ENCODE measurements around the gene INTS11. TPM values are rescaled to one million over a fixed set of nuclear protein-coding genes. Genes with fewer than 3 reads are reported as not detected.

Gene INTS11
- total and polyA plus RNA-seq, 7 experiments from 2014 or later, result 62.8 to 187 (median 134) TPM

DNA sequence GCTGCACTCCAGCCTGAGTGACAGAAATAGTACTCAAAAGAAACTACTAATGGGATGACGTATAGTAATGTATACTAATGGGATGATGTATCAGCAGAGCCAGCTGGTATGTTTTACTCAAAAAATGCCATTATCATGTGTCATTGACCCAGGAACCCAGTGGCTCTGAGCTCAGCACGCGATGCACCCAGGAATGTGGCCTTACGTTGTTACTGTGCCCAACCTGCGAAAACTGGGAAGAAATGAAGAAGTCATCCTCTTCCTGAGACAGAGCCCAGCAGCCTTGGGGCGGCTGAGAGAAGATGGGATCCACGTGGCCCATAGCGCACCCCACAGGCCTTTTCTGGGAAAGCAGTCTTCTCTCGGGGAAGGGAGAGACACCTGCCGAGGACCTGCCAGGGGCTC lies 59.6 kb downstream of the INTS11 start:
- Histone ChIP-seq H3K27me3 (ENCODE audit: control insufficient read depth in 2 of 2, insufficient read depth in 2 of 2, low read length in 2 of 2) (no peaks in the 10 kb centered on the region), H3K36me3 (ENCODE audit: control insufficient read depth in 2 of 3, insufficient read depth in 3 of 3, low read length in 3 of 3) (peaks cover 0 to 67% (median 10%) of the 10 kb centered on the region in 3 experiments), H3K27ac (ENCODE audit: low read depth, low read length) (no peak overlapping the region), H3K4me3 (ENCODE audit: low read length) (no peak overlapping the region), H3K4me1 (ENCODE audit: control insufficient read depth in 2 of 2, insufficient read depth in 2 of 2, low read length in 2 of 2) (peaks cover 0 to 2% of the 10 kb centered on the region in 2 donors), H3K9me3 (ENCODE audit: control insufficient read depth in 2 of 3, low read length in 3 of 3) (no peaks in the 10 kb centered on the region)
- DNase-seq, result peak in 1 of 9 donors; percentile 18
- H3K9me3 Mint-ChIP-seq, result peaks cover 0 to 2% (median 0%) of the 10 kb centered on the region in 11 donors
- H3K27me3 Mint-ChIP-seq, result no peaks in the 10 kb centered on the region
- peak; percentile 31 for ATAC-seq
- peak overlapping the region in 1 of 9 donors; percentile 46 for H3K27ac Mint-ChIP-seq
- intact Hi-C loops (cut with micrococcal nuclease), result loop anchor here in 1 of 2 donors (2.0 kb wide), 1 partner anchor 142 kb away; no protein-coding TSS in a partner anchor
- ChIA-PET POLR2A (no interaction called here), CTCF (no interaction called here)
- H3K36me3 Mint-ChIP-seq, result peaks cover 0 to 29% (median 5%) of the 10 kb centered on the region in 5 donors
- H3K4me3 Mint-ChIP-seq, result peak overlapping the region in 1 of 10 donors; percentile 20
- H3K4me1 Mint-ChIP-seq, result peaks cover 10 to 33% (median 21%) of the 10 kb centered on the region in 7 donors

DNA sequence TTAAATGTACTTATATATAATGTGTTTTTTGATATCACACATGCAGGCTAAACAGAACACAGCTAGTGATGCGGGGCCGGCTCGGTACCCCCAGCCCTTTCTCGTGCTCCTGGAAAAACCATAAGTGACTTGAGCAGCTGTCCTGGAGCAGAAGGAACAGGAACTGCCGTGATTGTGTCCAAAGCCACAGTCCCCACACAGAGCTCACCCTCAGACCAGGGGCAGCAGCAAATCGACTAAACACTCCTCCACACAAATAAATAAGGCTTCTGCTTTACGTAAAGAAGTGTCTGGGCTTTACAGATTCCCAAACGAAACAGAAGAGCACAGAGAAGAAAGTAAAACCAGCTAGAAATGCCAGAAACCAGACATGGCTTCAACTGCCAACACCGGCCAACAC lies 60.4 kb downstream of the INTS11 start:
- H3K4me3 ChIP-seq (ENCODE audit: low read length), result no peak overlapping the region
- intact Hi-C loops (cut with micrococcal nuclease), result loop anchor here in 1 of 2 donors (2.0 kb wide), 1 partner anchor 141 kb away; no protein-coding TSS in a partner anchor
- H3K9me3 ChIP-seq (ENCODE audit: control insufficient read depth in 2 of 3, low read length in 3 of 3), result no peaks in the 10 kb centered on the region
- CTCF ChIA-PET, result no interaction called here
- H3K4me1 ChIP-seq (ENCODE audit: control insufficient read depth in 2 of 2, insufficient read depth in 2 of 2, low read length in 2 of 2), result no peaks in the 10 kb centered on the region
- DNase-seq, result no peak
- Mint-ChIP-seq H3K27ac (peak overlapping the region in 1 of 9 donors; percentile 55), H3K4me1 (peaks cover 11 to 30% (median 20%) of the 10 kb centered on the region in 7 donors), H3K36me3 (peaks cover 0 to 29% (median 5%) of the 10 kb centered on the region in 5 donors), H3K4me3 (no peak overlapping the region), H3K27me3 (no peaks in the 10 kb centered on the region), H3K9me3 (peaks cover 0 to 2% (median 0%) of the 10 kb centered on the region in 11 donors)
- H3K27ac ChIP-seq (ENCODE audit: low read depth, low read length), result no peak overlapping the region
- H3K36me3 ChIP-seq (ENCODE audit: control insufficient read depth in 2 of 3, insufficient read depth in 3 of 3, low read length in 3 of 3), result peaks cover 0 to 76% (median 10%) of the 10 kb centered on the region in 3 experiments
- no peak for ATAC-seq
- H3K27me3 ChIP-seq (ENCODE audit: control insufficient read depth in 2 of 2, insufficient read depth in 2 of 2, low read length in 2 of 2), result no peaks in the 10 kb centered on the region
- POLR2A ChIA-PET, result no interaction called here

DNA sequence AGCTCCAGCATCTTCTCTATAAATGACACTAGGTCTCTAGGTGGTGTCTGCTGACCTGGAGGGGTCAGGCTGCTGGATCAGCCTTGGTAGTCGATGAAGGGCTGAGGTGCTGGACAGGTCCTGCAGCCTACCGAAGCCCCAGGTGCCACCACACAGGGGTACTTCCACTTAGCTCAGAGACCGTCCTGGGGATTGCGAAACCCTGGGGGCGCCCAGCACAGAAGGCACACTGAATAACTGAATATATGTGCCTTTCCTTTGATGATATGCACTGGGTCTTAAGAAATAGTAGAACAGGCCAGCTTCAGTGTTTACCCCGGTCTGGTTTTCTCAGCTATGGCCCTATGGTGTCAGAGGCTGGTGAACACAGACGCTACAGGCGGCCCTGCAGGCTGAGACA lies 61.7 kb downstream of the INTS11 start:
- ChIA-PET CTCF (interaction anchor here (2.1 kb wide), 1 partner anchor 141 kb away, joined by 6 read pairs; no protein-coding TSS in a partner anchor), POLR2A (no interaction called here)
- no peak for ATAC-seq
- intact Hi-C loops (cut with micrococcal nuclease), result no loop called here
- Histone ChIP-seq H3K36me3 (ENCODE audit: control insufficient read depth in 2 of 3, insufficient read depth in 3 of 3, low read length in 3 of 3) (peaks cover 0 to 68% (median 10%) of the 10 kb centered on the region in 3 experiments), H3K4me3 (ENCODE audit: low read length) (no peak overlapping the region), H3K27ac (ENCODE audit: low read depth, low read length) (no peak overlapping the region), H3K27me3 (ENCODE audit: control insufficient read depth in 2 of 2, insufficient read depth in 2 of 2, low read length in 2 of 2) (no peaks in the 10 kb centered on the region), H3K4me1 (ENCODE audit: control insufficient read depth in 2 of 2, insufficient read depth in 2 of 2, low read length in 2 of 2) (no peaks in the 10 kb centered on the region), H3K9me3 (ENCODE audit: control insufficient read depth in 2 of 3, low read length in 3 of 3) (no peaks in the 10 kb centered on the region)
- DNase-seq, result no peak
- Mint-ChIP-seq H3K36me3 (peaks cover 0 to 25% (median 5%) of the 10 kb centered on the region in 5 donors), H3K27me3 (no peaks in the 10 kb centered on the region), H3K27ac (peak overlapping the region in 2 of 9 donors; percentile 22 to 55), H3K4me3 (no peak overlapping the region), H3K4me1 (peaks cover 12 to 26% (median 19%) of the 10 kb centered on the region in 7 donors), H3K9me3 (peaks cover 0 to 2% (median 0%) of the 10 kb centered on the region in 11 donors)

DNA sequence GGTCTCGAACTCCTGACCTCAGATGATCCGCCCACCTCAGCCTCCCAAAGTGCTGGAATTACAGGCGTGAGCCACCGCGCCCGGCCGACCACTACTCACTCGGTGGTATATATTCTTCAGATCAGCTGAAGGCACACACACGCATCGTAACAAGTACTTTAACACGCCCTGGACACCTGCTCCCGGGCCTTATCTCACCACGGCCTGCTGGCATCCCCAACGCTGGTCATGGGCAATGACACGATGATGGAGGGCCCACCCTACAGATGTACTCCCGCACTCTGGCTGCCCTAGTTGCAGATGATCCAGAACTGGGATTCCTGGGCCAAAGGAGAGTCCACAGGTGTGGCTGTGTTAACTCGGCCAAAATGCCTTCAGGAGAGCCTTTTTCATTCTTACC lies 62.4 kb downstream of the INTS11 start:
- Mint-ChIP-seq H3K27me3 (no peaks in the 10 kb centered on the region), H3K27ac (peak overlapping the region in 1 of 9 donors; percentile 70), H3K4me1 (peaks cover 15 to 23% (median 19%) of the 10 kb centered on the region in 7 donors), H3K36me3 (peaks cover 0 to 25% (median 5%) of the 10 kb centered on the region in 5 donors), H3K4me3 (peak overlapping the region in 1 of 10 donors; percentile 16), H3K9me3 (peaks cover 0 to 2% (median 0%) of the 10 kb centered on the region in 11 donors)
- intact Hi-C loops (cut with micrococcal nuclease), result no loop called here
- ATAC-seq (no peak), DNase-seq (no peak)
- ChIA-PET POLR2A (no interaction called here), CTCF (interaction anchor here (1.3 to 2.1 kb wide), 2 partner anchors 12 to 140 kb away, joined by 3 to 6 read pairs; partner anchors contain the start of gene UBE2J2)
- Histone ChIP-seq H3K36me3 (ENCODE audit: control insufficient read depth in 2 of 3, insufficient read depth in 3 of 3, low read length in 3 of 3) (peaks cover 0 to 62% (median 10%) of the 10 kb centered on the region in 3 experiments), H3K4me1 (ENCODE audit: control insufficient read depth in 2 of 2, insufficient read depth in 2 of 2, low read length in 2 of 2) (no peaks in the 10 kb centered on the region), H3K9me3 (ENCODE audit: control insufficient read depth in 2 of 3, low read length in 3 of 3) (no peaks in the 10 kb centered on the region), H3K4me3 (ENCODE audit: low read length) (no peak overlapping the region), H3K27ac (ENCODE audit: low read depth, low read length) (no peak overlapping the region), H3K27me3 (ENCODE audit: control insufficient read depth in 2 of 2, insufficient read depth in 2 of 2, low read length in 2 of 2) (no peaks in the 10 kb centered on the region)

Small RNA genes lying within 50 kb of the gene (microRNA-seq; reads per million reads assigned to microRNA genes)
- gene MIR6726 (ENCODE audit: borderline microRNAs expressed) (not detected), gene MIR6727 (ENCODE audit: borderline microRNAs expressed) (not detected), gene MIR6808 (ENCODE audit: borderline microRNAs expressed) (not detected)

Other genes starting within 250 kb of the INTS11 start
- gene C1orf159, start 208.6 kb downstream of the INTS11 start, total RNA-seq, result 10 to 100 TPM; 17.6 to 21.9 (median 19.6) TPM
- gene C1orf159, start 208.6 kb downstream of the INTS11 start, polyA plus RNA-seq, result 10 to 100 TPM in 1 of 2 donors, 1 to 10 TPM in 1; 6.4 to 10.5 TPM
- gene TTLL10, start 150.8 kb downstream of the INTS11 start, total RNA-seq, result under 1 TPM in 2 of 5 experiments, not detected in 3; 0.58 to 0.80 TPM
- not detected for gene TTLL10, start 150.8 kb downstream of the INTS11 start, polyA plus RNA-seq
- 10 to 100 TPM in 2 of 5 experiments, 1 to 10 TPM in 1, not detected in 2; 2.6 to 81.7 (median 12.6) TPM for gene TNFRSF18, start 118.1 kb downstream of the INTS11 start, total RNA-seq
- under 1 TPM in 1 of 2 donors, not detected in 1; 0.32 TPM for gene TNFRSF18, start 118.1 kb downstream of the INTS11 start, polyA plus RNA-seq
- 100 to 1,000 TPM in 1 of 5 experiments, 10 to 100 TPM in 1, 1 to 10 TPM in 2, under 1 TPM in 1; 0.49 to 192 (median 7.8) TPM for gene TNFRSF4, start 110.5 kb downstream of the INTS11 start, total RNA-seq
- gene TNFRSF4, start 110.5 kb downstream of the INTS11 start, polyA plus RNA-seq, result 1 to 10 TPM; 1.4 to 1.5 TPM
- gene SDF4, start 92.7 kb downstream of the INTS11 start, total RNA-seq, result 100 to 1,000 TPM in 4 of 5 experiments, 10 to 100 TPM in 1; 75.8 to 124 (median 110) TPM
- gene SDF4, start 92.7 kb downstream of the INTS11 start, polyA plus RNA-seq, result 10 to 100 TPM; 74.8 to 90.7 TPM
- gene B3GALT6, start 92.4 kb downstream of the INTS11 start, total RNA-seq, result 10 to 100 TPM; 10.9 to 29.0 (median 22.8) TPM
- 10 to 100 TPM in 1 of 2 donors, 1 to 10 TPM in 1; 7.2 to 12.7 TPM for gene B3GALT6, start 92.4 kb downstream of the INTS11 start, polyA plus RNA-seq
- gene C1QTNF12, start 77.9 kb downstream of the INTS11 start, total RNA-seq, result 1 to 10 TPM; 2.5 to 5.8 (median 3.0) TPM
- under 1 TPM in 1 of 2 donors, not detected in 1; 0.56 TPM for gene C1QTNF12, start 77.9 kb downstream of the INTS11 start, polyA plus RNA-seq
- 10 to 100 TPM; 62.3 to 89.3 (median 75.1) TPM for gene UBE2J2, start 50.8 kb downstream of the INTS11 start, total RNA-seq
- gene UBE2J2, start 50.8 kb downstream of the INTS11 start, polyA plus RNA-seq, result 10 to 100 TPM; 86.1 to 92.2 TPM
- gene SCNN1D, start 44.2 kb downstream of the INTS11 start, total RNA-seq, result 10 to 100 TPM in 3 of 5 experiments, 1 to 10 TPM in 2; 4.2 to 15.8 (median 10.1) TPM
- gene SCNN1D, start 44.2 kb downstream of the INTS11 start, polyA plus RNA-seq, result not detected
- 10 to 100 TPM; 51.5 to 70.8 (median 58.2) TPM for gene ACAP3, start 16.7 kb downstream of the INTS11 start, total RNA-seq
- 1 to 10 TPM; 3.2 to 5.9 TPM for gene ACAP3, start 16.7 kb downstream of the INTS11 start, polyA plus RNA-seq
- gene PUSL1, start 16.1 kb downstream of the INTS11 start, total RNA-seq, result 10 to 100 TPM; 17.7 to 25.4 (median 19.4) TPM
- gene PUSL1, start 16.1 kb downstream of the INTS11 start, polyA plus RNA-seq, result 10 to 100 TPM; 16.2 to 26.1 TPM
- gene CPTP, start 142 bp upstream of the INTS11 start, total RNA-seq, result 10 to 100 TPM; 11.5 to 29.3 (median 19.1) TPM
- 10 to 100 TPM; 17.7 to 26.5 TPM for gene CPTP, start 142 bp upstream of the INTS11 start, polyA plus RNA-seq
- gene TAS1R3, start 6.6 kb upstream of the INTS11 start, total RNA-seq, result 1 to 10 TPM; 1.1 to 2.6 (median 1.8) TPM
- gene TAS1R3, start 6.6 kb upstream of the INTS11 start, polyA plus RNA-seq, result under 1 TPM in 1 of 2 donors, not detected in 1; 0.32 TPM
- 10 to 100 TPM; 40.2 to 54.9 (median 45.9) TPM for gene DVL1, start 24.8 kb upstream of the INTS11 start, total RNA-seq
- gene DVL1, start 24.8 kb upstream of the INTS11 start, polyA plus RNA-seq, result 1 to 10 TPM in 1 of 2 donors, under 1 TPM in 1; 0.78 to 1.1 TPM
- gene MXRA8, start 33.9 kb upstream of the INTS11 start, total RNA-seq, result 1 to 10 TPM in 3 of 5 experiments, under 1 TPM in 2; 0.39 to 2.2 (median 1.0) TPM
- under 1 TPM; 0.41 to 0.66 TPM for gene MXRA8, start 33.9 kb upstream of the INTS11 start, polyA plus RNA-seq
- 100 to 1,000 TPM in 1 of 5 experiments, 10 to 100 TPM in 4; 53.8 to 107 (median 64.5) TPM for gene AURKAIP1, start 50.5 kb upstream of the INTS11 start, total RNA-seq
- 100 to 1,000 TPM; 135 to 160 TPM for gene AURKAIP1, start 50.5 kb upstream of the INTS11 start, polyA plus RNA-seq
- 100 to 1,000 TPM; 130 to 403 (median 278) TPM for gene CCNL2, start 74.7 kb upstream of the INTS11 start, total RNA-seq
- 10 to 100 TPM; 16.3 to 38.3 TPM for gene CCNL2, start 74.7 kb upstream of the INTS11 start, polyA plus RNA-seq
- gene MRPL20, start 82.6 kb upstream of the INTS11 start, total RNA-seq, result 100 to 1,000 TPM in 4 of 5 experiments, 10 to 100 TPM in 1; 91.2 to 135 (median 122) TPM
- 100 to 1,000 TPM; 221 to 239 TPM for gene MRPL20, start 82.6 kb upstream of the INTS11 start, polyA plus RNA-seq
- not detected for gene ANKRD65, start 96.6 kb upstream of the INTS11 start, total RNA-seq
- not detected for gene ANKRD65, start 96.6 kb upstream of the INTS11 start, polyA plus RNA-seq
- 1 to 10 TPM in 1 of 5 experiments, under 1 TPM in 1, not detected in 3; 0.15 to 1.2 TPM for gene VWA1, start 111.0 kb upstream of the INTS11 start, total RNA-seq
- not detected for gene VWA1, start 111.0 kb upstream of the INTS11 start, polyA plus RNA-seq
- gene ATAD3C, start 125.0 kb upstream of the INTS11 start, total RNA-seq, result 1 to 10 TPM in 4 of 5 experiments, under 1 TPM in 1; 0.61 to 2.0 (median 1.4) TPM
- gene ATAD3C, start 125.0 kb upstream of the INTS11 start, polyA plus RNA-seq, result under 1 TPM; 0.64 to 0.76 TPM
- 10 to 100 TPM; 42.5 to 53.8 (median 51.7) TPM for gene ATAD3B, start 147.1 kb upstream of the INTS11 start, total RNA-seq
- gene ATAD3B, start 147.1 kb upstream of the INTS11 start, polyA plus RNA-seq, result 1 to 10 TPM; 4.5 to 6.1 TPM
- 10 to 100 TPM; 21.0 to 41.3 (median 22.9) TPM for gene ATAD3A, start 187.5 kb upstream of the INTS11 start, total RNA-seq
- gene ATAD3A, start 187.5 kb upstream of the INTS11 start, polyA plus RNA-seq, result 10 to 100 TPM in 1 of 2 donors, 1 to 10 TPM in 1; 5.4 to 11.6 TPM
- gene TMEM240, start 216.0 kb upstream of the INTS11 start, total RNA-seq, result 1 to 10 TPM in 3 of 5 experiments, under 1 TPM in 1, not detected in 1; 0.66 to 2.8 (median 1.7) TPM
- gene TMEM240, start 216.0 kb upstream of the INTS11 start, polyA plus RNA-seq, result under 1 TPM in 1 of 2 donors, not detected in 1; 0.84 TPM

Measured in naive thymus-derived CD4-positive, alpha-beta T cell (primary cell).